Activated CD4-positive, CD25-positive, alpha-beta regulatory T cell (primary cell): Measurements from ENCODE around the gene FOXL2NB.
A peak's percentile ranks its signal among the peaks of the same experiment; 100 is the strongest.

ENCODE experiments used
- DNase-seq, 4 experiments: peaks; one replicate each; lab custom pipeline; 2025; lab: John Stamatoyannopoulos, UW

Gene FOXL2NB

GRCh38 chr3:138933068-138933668 is 13.8 kb upstream of the FOXL2NB start:
- no peak for DNase-seq

- DNase-seq: no peak
These were observed 12.9 kb upstream of the FOXL2NB start for GRCh38 chr3:138933981-138934691.

GRCh38 chr3:138935505-138935862 is 11.5 kb upstream of the FOXL2NB start:
- DNase-seq: no peak

GRCh38 chr3:138935863-138936740 is 10.9 kb upstream of the FOXL2NB start:
- DNase-seq: peak; percentile 24 to 59 (median 43)

GRCh38 chr3:138936741-138937689 is 10.0 kb upstream of the FOXL2NB start:
- no peak for DNase-seq

- no peak for DNase-seq
These were observed 9.3 kb upstream of the FOXL2NB start for GRCh38 chr3:138937690-138938055.

- no peak for DNase-seq
These were observed 8.8 kb upstream of the FOXL2NB start for GRCh38 chr3:138938056-138938876.

GRCh38 chr3:138938877-138939560 is 8.0 kb upstream of the FOXL2NB start:
- no peak for DNase-seq

- DNase-seq: no peak
These were observed 7.3 kb upstream of the FOXL2NB start for GRCh38 chr3:138939561-138940241.

- no peak for DNase-seq
These were observed 6.6 kb upstream of the FOXL2NB start for GRCh38 chr3:138940446-138940845.

- no peak for DNase-seq
These were observed 5.6 kb upstream of the FOXL2NB start for GRCh38 chr3:138941259-138941885.

GRCh38 chr3:138942271-138942670 is 4.7 kb upstream of the FOXL2NB start:
- DNase-seq: no peak

- DNase-seq: no peak
These were observed 4.0 kb upstream of the FOXL2NB start for GRCh38 chr3:138942861-138943623.

- no peak for DNase-seq
These were observed 3.0 kb upstream of the FOXL2NB start for GRCh38 chr3:138943724-138944653.

- DNase-seq: no peak
These were observed 2.4 kb upstream of the FOXL2NB start for GRCh38 chr3:138944654-138944928.

- no peak for DNase-seq
These were observed 1.9 kb upstream of the FOXL2NB start for GRCh38 chr3:138944929-138945708.
